Loucy (cell line): ENCODE data around the gene AHNAK.

ENCODE experiments used
- H2AFZ ChIP-seq: fragments of 200-600 bp; sonication (generic); 2 replicates; pipeline ENCODE4 v1.6.0; 2016; ENCODE audit warnings: antibody characterized with exemption, mild to moderate bottlenecking, low read length, moderate library complexity
- H3F3A ChIP-seq: fragments of 200-600 bp; 2 replicates; pipeline ENCODE4 v1.6.0; 2016; ENCODE audit warnings: antibody characterized with exemption, low read depth, mild to moderate bottlenecking
- H3K27me3 ChIP-seq: fragments of 200-600 bp; sonication (generic); 2 replicates; pipeline ENCODE4 v1.6.1; 2014; ENCODE audit warnings: low read length, mild to moderate bottlenecking; ENCODE audit not compliant: insufficient read depth, poor library complexity, severe bottlenecking
- H3K36me3 ChIP-seq: fragments of 200-600 bp; sonication (generic); 2 replicates; pipeline ENCODE4 v1.6.1; 2016; ENCODE audit warnings: low read length; ENCODE audit not compliant: insufficient read depth
- H3K4me1 ChIP-seq: fragments of 200-600 bp; sonication (generic); 2 replicates; pipeline ENCODE4 v1.5.1; 2014; ENCODE audit warnings: low read length, mild to moderate bottlenecking; ENCODE audit not compliant: insufficient read depth, poor library complexity, severe bottlenecking
- H3K4me2 ChIP-seq: fragments of 200-600 bp; sonication (generic); 2 replicates; pipeline ENCODE4 v1.6.0; 2014; ENCODE audit warnings: antibody characterized with exemption, low read length, low read depth, mild to moderate bottlenecking; ENCODE audit not compliant: poor library complexity, severe bottlenecking
- H3K4me3 ChIP-seq: fragments of 200-600 bp; sonication (generic); 2 replicates; pipeline ENCODE4 v1.5.1; 2014; ENCODE audit warnings: low read length, mild to moderate bottlenecking, mixed read lengths; ENCODE audit not compliant: poor library complexity, severe bottlenecking
- H3K79me2 ChIP-seq: fragments of 200-600 bp; sonication (generic); 2 replicates; pipeline ENCODE4 v1.6.1; 2014; ENCODE audit warnings: low read length; ENCODE audit not compliant: insufficient read depth
- H3K9ac ChIP-seq: fragments of 200-600 bp; sonication (generic); 2 replicates; pipeline ENCODE4 v1.6.0; 2014; ENCODE audit warnings: mild to moderate bottlenecking, low read depth, low read length, moderate library complexity; ENCODE audit not compliant: poor library complexity, severe bottlenecking
- H3K9me2 ChIP-seq: fragments of 200-600 bp; sonication (generic); replicated peaks from 2 replicates; pipeline ENCODE4 v1.6.1; 2016; ENCODE audit warnings: low read depth, low read length, mixed read lengths
- H3K9me3 ChIP-seq: fragments of 200-600 bp; sonication (generic); 2 replicates; pipeline ENCODE4 v1.6.1; 2014; ENCODE audit warnings: mild to moderate bottlenecking, antibody characterized with exemption, low read length, low read depth; ENCODE audit not compliant: insufficient read depth
- H4K20me1 ChIP-seq: fragments of 200-600 bp; sonication (generic); 2 replicates; pipeline ENCODE4 v1.6.0; 2014; ENCODE audit warnings: antibody characterized with exemption, low read length, mild to moderate bottlenecking; ENCODE audit not compliant: insufficient read depth, poor library complexity, severe bottlenecking
- EZH2phosphoT487 ChIP-seq: fragments of 200-600 bp; IDR thresholded peaks from 2 replicates; pipeline ENCODE4 v1.6.1; 2018; ENCODE audit warnings: antibody characterized with exemption, mild to moderate bottlenecking, moderate library complexity, borderline replicate concordance
- TF ChIP-seq, protein P1 (sequence below): fragments of 200-600 bp; sonication (generic); conservative IDR thresholded peaks from 2 replicates; pipeline ENCODE4 v1.5.1; 2014; ENCODE audit warnings: mild to moderate bottlenecking, antibody characterized with exemption, low read length

The AHNAK gene

DNA sequence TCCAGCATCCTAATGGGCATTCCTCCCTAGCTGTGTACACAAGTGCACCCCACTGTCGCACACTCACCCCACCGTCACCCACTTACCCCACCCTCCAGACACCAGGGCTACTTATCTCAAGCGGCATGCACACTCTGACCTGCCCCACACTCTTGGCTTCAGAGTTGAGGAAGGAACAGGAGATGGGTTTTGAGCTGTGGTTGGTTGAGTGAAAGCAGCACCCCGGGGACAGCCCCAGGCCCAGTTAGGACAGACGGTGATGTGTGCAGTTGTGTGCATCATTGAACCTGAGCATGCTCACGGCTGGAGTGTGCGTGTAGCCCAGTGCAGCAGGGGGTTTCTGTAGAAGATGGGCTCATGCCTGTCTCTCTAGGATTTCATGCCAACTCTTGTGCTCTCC lies 32.5 kb downstream of the AHNAK start:
- H3K4me2 ChIP-seq = no peak overlapping the region
- no peaks in the 10 kb centered on the region for H3K36me3 ChIP-seq
- no peak overlapping the region for H3K9ac ChIP-seq
- H3K27me3 ChIP-seq = no peaks in the 10 kb centered on the region
- no peaks in the 10 kb centered on the region for H3K9me2 ChIP-seq
- H2AFZ ChIP-seq = no peak overlapping the region
- no peaks in the 10 kb centered on the region for H3K4me1 ChIP-seq
- no peaks in the 10 kb centered on the region for H3F3A ChIP-seq
- H4K20me1 ChIP-seq = no peaks in the 10 kb centered on the region
- H3K79me2 ChIP-seq = no peaks in the 10 kb centered on the region
- TF ChIP-seq, protein P1, sequence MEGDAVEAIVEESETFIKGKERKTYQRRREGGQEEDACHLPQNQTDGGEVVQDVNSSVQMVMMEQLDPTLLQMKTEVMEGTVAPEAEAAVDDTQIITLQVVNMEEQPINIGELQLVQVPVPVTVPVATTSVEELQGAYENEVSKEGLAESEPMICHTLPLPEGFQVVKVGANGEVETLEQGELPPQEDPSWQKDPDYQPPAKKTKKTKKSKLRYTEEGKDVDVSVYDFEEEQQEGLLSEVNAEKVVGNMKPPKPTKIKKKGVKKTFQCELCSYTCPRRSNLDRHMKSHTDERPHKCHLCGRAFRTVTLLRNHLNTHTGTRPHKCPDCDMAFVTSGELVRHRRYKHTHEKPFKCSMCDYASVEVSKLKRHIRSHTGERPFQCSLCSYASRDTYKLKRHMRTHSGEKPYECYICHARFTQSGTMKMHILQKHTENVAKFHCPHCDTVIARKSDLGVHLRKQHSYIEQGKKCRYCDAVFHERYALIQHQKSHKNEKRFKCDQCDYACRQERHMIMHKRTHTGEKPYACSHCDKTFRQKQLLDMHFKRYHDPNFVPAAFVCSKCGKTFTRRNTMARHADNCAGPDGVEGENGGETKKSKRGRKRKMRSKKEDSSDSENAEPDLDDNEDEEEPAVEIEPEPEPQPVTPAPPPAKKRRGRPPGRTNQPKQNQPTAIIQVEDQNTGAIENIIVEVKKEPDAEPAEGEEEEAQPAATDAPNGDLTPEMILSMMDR = no peak
- no peak for TF ChIP-seq EZH2phosphoT487
- H3K9me3 ChIP-seq = no peaks in the 10 kb centered on the region
- H3K4me3 ChIP-seq = no peak overlapping the region

DNA sequence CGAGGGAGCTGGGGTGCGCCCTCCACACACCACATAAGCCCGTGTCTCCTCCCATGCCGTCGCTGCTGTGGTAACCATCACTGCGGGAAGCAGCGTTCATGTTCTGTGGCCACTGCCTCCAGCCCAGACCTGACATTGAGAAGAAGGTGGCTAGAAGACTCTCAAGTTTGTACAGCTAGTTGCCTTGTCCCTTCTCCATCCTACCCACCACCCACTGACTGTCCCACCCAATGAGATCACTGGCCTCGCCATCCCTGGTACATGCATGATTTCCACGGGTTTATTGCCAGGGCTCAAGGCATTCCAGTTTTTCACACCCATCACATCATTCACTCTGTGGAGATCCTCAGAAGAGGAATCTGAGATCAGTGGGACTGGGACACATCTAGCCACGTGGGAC lies 33.0 kb downstream of the AHNAK start:
- no peaks in the 10 kb centered on the region for H3F3A ChIP-seq
- H2AFZ ChIP-seq = no peak overlapping the region
- no peaks in the 10 kb centered on the region for H3K9me3 ChIP-seq
- no peaks in the 10 kb centered on the region for H3K36me3 ChIP-seq
- no peak overlapping the region for H3K4me3 ChIP-seq
- no peak overlapping the region for H3K4me2 ChIP-seq
- no peaks in the 10 kb centered on the region for H3K79me2 ChIP-seq
- no peaks in the 10 kb centered on the region for H3K4me1 ChIP-seq
- H3K27me3 ChIP-seq = no peaks in the 10 kb centered on the region
- H3K9ac ChIP-seq = no peak overlapping the region
- TF ChIP-seq, protein P1 = no peak
- no peak for TF ChIP-seq EZH2phosphoT487
- no peaks in the 10 kb centered on the region for H3K9me2 ChIP-seq
- no peaks in the 10 kb centered on the region for H4K20me1 ChIP-seq

DNA sequence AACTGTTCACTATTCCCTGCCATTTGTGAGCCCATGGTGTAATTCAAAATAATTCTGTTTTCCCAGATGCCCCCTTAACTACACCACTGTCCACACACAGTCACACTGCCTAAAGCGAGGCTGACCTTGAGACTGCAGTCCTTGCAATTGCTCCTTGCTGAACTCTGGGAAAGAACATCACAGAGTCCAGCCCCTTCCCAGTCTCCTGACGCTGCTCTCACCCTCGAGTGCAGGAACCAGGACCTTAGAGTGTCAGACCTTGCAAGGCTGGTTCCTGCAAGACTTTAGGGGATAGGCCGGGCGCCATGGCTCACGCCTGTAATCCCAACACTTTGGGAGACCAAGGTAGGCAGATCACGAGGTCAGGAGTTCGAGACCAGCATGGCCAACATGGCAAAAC lies 33.6 kb downstream of the AHNAK start:
- Histone ChIP-seq H3K36me3 (no peaks in the 10 kb centered on the region), H2AFZ (no peak overlapping the region), H3K79me2 (no peaks in the 10 kb centered on the region), H3K9me2 (no peaks in the 10 kb centered on the region), H3K4me1 (no peaks in the 10 kb centered on the region), H3F3A (no peaks in the 10 kb centered on the region), H3K9me3 (no peaks in the 10 kb centered on the region), H3K9ac (no peak overlapping the region), H3K4me3 (no peak overlapping the region), H3K27me3 (no peaks in the 10 kb centered on the region), H4K20me1 (no peaks in the 10 kb centered on the region), H3K4me2 (no peak overlapping the region)
- TF ChIP-seq, protein P1 = no peak
- no peak for TF ChIP-seq EZH2phosphoT487
